Measurements from ENCODE around the gene TMPRSS13.
"Not testable (repeated sequence)": the region's sequence is repeated elsewhere in the genome, so short reads cannot be mapped to it uniquely, and the experiment has no call there.

TMPRSS13 gene

DNA sequence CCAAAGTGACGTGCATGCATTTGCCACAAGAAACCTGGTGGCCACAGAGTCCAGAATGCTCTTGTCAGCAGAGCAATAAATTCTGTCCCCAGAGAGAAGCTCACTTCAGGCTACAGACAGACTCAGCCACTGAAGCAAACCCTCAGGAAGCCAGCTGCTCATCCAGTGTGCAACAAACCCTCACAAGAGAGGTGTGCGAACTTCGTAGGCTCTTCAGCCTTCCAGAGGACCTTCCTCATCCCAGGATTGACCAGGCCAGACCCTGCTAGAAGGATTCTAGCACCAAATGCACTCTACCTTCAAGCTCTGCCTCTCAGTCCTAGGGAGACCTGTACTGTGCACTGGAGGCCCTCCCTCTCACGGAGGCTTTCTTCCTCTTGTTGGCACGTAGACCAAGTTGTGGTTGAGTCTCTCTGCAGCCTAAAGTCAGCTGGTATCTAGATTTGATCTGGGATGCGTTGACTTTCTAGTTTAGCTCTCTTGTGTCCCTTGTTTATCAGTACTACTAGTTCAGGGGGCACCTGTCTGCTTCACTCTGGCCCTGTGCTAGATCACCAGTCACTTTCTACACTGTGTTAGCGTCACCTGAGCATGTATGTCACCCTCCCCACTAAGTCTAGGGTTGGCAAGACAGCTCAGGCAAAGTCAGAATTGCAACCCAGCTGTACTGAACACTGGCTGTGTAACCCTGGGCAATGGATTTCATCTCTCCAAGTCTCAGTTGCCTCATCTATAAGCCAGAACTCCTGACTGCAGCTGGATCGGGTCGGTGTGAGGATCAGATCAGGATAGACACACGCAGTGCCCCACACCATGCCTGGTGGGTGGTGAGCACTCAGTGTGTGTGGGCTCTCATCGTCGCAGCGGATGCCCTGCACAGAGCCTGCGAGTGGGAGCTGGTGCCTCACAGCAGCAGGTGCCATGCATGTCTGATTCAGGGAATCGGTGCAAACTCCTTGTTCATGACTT, 22.1 kb upstream of the TMPRSS13 start:
- no peak for DNase-seq (ENCODE audit: low read depth)

DNA sequence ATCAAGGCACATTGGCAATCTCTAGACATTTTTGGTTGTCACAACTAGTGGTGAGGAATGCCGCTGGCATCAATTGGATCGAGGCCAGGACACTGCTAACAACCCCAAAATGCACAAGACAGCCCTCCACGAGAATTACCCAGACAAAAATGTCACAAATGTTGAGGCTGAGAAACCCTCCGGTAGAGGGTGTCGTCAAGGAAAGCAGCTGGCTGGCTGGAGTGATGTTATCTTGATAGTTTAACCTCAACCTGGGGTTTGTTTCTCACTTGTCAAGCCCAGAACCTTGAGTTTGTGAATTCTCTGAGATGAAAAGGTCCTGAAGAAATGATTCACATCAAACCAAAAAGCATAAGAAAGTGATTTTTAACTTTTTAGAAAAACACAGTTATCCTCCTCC, 21.1 kb upstream of the TMPRSS13 start:
- DNase-seq (ENCODE audit: low read depth) = no peak

DNA sequence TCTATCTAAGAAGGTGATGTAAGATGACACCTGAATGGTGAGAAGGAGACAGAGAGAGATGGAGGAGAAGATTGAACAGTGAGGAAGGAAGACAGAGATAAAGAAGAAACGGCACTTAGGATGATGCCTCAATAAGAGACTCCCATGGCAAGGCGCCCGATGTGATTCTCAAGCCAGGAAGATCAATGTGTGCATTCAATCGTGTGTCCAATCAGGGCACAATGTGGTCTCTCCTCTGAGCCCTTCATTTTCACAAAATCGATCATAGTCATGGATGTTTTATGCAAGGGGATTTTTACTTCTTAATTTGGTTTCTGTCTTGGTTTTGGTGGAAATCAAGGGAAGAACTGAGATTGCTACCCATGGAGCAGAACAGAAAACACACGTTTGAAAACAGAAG, 19.9 kb upstream of the TMPRSS13 start:
- DNase-seq (ENCODE audit: low read depth) = no peak

DNA sequence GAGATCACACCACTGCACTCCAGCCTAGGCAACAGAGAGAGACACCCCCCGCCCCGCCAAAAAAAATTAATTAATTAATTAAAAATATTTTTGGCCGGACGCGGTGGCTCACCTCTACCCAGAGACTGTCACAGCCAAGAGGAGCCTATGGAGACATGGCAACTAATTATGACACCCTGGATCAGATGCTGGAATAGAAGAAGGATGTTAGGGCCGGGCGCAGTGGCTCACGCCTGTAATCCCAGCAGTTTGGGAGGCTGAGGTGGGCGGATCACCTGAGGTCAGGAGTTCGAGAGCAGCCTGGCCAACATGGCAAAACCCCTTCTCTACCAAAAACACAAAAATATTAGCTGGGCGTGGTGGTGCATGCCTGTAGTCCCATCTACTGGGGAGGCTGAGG, 19.3 kb upstream of the TMPRSS13 start:
- not testable (repeated sequence) for DNase-seq (ENCODE audit: low read depth)

DNA sequence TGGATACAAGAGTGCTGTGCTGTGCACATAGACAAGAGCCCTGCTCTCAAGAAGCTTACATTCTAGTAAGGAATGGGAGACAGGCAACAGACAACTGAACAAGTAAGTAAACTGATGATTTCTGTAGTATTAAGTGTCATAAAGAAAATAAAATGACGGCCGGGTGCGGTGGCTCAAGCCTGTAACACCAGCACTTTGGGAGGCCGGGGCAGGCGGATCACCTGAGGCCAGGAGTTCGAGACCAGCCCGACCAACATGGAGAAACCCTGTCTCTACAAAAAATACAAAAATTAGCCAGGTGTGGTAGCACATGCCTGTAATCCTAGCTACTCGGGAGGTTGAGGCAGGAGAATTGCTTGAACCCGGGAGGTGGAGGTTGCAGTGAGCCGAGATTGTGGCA, 18.5 kb upstream of the TMPRSS13 start:
- DNase-seq (ENCODE audit: low read depth) = not testable (repeated sequence)

DNA sequence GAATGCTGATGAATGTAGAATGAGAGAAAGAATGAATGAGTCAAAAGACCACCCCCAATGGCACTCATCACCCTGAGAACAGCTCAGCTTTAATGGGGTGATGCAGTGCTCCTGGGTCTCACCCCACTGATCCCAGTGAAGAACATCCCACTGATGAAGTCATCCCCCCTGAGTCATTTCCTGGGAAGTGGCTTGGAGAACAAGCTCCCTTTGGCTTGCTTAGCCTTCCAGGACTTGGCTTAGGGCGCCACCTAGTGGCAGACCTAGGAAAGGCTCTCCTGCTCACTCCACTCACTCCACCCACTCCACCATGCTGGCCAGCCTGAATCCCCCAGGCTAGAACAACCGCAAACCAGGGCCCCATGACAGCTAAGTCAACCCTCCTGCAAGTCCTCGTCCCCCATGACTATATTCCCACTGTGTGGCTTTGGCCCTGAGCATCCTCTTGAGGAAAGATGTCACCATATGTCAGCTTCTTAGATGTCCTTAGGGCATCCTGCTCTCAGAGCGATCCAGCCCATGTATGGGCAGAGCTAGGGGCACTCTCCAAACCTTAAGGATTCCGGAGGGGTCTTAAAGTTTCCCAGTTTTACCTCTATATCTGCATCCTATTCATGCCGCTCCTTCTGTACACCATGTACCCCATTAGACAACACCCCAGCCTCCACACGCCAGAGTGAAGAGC, 17.8 kb upstream of the TMPRSS13 start:
- peak; percentile 86 for DNase-seq (ENCODE audit: low read depth)

DNA sequence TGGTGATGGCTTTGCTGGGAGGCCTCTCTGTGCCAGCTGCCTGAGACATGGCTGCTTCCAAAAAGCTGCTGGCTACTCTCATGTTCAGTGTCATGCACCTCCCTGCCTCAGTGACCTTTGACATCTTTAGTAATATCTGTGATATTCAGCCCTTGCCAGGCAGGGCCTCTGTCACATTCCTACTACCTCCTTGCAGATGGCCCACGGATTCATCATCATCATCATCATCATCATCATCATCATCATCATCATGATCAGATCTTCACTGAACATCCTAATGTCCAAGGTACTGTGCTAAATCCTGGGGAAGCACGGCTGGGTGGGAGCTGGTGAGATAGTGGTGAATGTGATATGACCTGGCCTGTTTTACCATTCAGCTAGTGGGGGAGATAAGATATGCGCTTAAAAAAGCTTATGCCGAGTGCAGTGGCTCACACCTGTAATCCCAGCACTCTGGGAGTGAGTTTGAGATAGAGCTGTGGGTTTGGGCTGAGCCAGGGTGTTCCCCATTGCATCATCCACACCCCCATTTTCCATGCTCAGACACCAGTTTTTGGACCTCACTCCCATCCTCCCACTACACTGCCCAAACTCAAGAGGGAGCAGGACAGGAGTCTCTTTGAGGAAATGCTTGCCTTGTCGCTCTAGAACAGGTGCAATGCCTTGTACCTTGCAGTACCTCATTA, 17.1 kb upstream of the TMPRSS13 start:
- DNase-seq (ENCODE audit: low read depth) = no peak

DNA sequence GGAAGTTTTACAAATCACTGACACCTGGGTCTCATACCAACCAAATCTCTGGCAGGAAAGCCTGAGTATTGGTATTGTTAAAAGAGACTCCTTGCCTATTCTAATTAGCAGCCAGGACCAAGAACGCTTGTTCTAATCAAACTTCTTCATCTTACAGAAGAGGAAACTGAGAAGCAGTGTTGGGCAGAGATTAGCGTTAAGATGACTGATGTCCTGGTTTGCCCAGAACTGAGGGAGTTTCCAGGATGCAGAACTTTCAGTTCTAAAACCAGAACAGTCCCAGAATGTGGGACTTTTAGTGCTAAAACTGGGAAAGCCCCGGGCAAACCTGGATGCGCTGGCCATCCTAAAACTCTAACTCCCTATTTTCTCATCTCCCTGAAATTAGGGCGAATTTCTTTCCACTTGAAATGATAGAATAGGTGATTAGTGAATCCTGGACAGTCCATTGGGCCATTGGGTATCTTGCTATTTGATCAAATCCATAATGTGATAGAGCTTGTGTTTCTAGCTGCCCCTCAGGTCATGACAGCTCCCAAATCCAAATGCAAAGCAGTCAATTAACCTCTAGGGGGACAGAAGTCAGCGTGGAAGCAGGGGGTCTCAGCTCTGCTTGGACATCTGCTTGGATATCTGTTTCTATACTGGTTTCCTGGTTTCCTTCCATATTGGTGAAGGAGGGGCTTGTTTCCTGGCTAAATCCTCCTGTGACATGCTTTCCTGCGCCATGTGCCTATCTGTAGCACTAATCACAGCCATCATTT, 16.0 kb upstream of the TMPRSS13 start:
- no peak for DNase-seq (ENCODE audit: low read depth)

DNA sequence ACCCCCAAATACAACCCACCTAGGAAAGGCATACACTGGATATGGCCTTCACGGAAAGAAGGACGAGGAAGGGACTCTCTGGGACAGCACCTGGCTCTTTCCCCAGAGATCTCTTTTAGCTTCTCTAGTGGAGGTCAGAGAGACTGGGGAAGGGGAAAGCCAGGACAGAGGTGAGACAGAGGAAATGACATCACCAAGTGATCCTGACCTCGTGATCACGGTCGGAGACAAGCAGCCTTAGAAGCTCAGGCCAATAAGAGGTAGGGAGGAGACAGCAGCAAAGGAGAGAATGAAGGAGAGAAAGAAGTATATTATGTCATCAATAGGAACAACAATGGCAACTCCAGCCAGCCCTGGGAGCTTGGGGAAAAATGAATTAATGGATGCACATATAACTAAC, 15.4 kb upstream of the TMPRSS13 start:
- no peak for DNase-seq (ENCODE audit: low read depth)

DNA sequence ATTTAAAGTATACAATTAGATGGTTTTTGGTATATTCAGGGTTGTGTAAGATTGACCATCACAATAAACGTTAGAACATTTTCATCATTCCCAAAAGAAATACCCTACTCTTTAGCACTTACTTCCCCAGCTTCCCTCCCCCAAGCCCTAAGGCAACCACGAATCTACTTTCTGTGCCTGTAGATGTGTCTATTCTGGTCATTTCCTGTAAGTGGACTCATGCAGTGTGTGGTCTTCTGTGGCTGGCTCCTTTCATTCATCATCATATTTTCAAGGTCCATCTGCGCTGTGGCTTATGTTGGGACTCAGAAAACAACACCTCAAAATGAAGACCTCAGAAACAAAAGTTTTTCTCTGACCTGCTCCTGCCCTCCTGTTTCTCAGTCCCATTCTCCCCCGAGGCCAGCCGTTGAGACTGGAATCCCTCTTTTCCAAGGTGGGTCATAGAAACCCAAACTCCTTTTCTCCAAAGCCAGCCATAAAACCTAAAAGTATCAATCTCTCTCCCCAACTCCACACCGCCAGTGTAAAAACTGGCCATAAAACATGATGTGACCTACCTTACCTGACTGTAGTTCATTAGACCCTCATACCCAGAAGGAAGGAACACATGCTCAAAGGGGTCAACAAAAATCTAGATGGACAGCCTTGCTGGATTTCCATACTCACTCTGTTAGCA, 12.9 kb upstream of the TMPRSS13 start:
- no peak for DNase-seq (ENCODE audit: low read depth)

DNA sequence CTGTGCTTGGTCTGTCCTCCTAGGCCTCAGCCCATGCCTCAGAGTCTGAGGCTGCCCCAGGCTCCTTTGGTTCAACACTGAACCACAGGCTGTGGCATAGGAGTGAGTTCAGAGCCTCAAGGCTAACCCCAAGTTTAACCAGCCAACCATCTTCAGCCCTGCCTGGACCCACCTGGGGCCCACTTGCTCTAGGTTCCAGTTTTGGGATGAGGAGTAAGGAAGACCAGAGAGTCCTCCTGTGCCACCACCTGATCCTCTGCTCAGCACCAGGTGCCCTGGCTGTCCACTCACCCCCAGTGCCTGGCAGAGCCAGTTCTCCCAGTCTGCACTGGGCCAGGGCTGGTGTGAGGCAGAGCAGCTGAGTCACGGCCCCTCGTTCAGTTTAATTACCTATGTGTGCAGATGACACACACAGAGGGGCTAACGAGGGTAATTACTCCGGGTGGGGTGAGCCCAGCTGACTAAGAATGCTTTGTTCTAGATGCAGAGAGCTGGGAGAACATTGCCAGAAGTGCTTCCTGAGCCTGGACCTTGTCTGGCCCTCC, 12.0 kb upstream of the TMPRSS13 start:
- no peak for DNase-seq (ENCODE audit: low read depth)

DNA sequence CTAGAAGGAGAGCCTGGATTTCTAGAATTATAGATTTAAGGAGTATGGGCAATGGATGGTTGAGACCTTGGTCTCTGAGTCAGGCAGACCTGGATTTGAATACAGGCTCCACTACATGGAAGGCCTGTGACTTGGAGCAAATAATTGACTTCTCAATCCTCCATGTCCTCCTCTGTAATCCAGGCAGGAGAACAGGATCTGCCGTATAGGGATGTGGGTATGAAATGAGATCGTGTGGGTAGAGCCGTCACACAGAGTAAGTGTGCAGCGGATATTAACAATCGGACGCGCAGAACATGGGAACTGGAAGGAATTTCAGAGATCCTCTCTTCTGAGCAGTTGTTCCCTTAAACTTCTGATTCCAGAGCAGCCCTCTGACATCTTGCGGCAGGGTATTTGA, 11.5 kb upstream of the TMPRSS13 start:
- no peak for DNase-seq (ENCODE audit: low read depth)

DNA sequence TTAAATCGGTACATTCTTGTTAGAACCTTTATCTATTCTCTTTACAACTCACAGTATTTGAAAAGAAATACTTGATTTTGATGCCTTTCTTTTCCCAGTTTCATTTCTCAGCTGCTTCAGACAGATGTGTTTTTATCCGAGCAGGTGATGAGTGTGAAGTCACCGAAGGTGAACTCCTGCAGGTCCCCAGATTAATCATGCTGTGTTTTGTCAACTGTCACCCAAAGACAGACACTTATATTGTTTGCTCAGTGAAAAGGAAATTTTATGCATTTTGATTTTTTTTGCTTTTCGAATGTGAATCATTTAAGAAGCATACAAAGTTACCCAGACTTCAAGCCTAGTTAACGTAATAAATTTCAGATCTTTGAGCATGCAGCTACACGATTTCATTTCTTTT, 7.8 kb upstream of the TMPRSS13 start:
- no peak for DNase-seq (ENCODE audit: low read depth)

DNA sequence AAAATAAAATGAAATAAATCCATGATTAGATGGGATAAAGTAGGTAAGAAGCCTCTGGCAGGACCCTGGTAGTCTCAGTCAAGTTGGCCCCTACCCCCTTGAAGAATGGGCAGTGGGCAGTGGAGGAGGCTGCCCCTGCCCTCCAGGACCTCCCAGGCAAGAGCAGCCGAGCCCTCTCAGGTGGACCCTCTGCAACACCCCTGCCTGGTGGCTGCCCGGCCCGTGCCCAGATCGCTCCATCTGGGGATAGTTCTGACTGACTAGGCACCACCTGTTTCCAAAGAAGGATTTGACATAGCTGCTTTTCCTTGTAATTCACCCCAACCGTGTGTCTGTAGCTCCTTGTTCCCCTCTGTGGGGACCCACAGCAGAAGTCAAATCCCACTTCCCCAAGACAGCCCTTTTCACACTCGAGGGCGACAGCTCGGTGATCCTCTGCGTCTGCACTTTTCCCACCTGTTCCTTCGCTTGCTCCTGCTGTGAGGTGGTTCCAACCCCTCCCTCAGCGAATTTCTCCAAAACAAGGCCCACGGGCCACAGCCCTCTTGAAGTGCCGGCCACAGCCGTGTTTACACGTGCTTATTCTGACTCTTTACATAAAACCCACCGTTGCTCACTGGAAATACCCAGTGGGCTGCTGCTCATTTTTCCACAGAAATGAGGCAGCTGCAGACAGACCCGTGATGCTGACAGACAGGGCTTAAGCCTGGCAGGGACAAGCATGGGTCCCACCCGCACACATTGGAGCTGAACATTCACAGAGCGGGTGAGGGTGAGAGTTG, 5.5 kb upstream of the TMPRSS13 start:
- no peak for DNase-seq (ENCODE audit: low read depth)

DNA sequence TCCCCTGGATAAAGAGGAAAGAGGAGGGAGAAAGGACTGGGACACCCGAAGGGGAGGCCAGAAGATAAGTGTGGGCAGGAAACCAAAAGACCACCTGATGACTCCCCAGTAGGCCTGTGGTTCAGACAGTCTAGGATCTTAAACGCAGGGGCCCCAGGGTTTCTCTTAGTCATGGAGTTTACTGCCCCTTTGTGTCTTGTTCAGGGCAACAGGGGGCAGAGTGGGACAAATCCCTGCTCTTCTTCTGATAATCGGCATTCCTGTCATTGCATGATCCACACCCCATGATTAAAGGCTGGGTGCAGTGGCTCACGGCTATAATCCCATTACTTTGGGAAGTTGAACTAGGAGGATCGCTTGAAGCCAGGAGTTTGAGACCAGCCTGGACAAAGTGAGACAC, 4.7 kb upstream of the TMPRSS13 start:
- no peak for DNase-seq (ENCODE audit: low read depth)

DNA sequence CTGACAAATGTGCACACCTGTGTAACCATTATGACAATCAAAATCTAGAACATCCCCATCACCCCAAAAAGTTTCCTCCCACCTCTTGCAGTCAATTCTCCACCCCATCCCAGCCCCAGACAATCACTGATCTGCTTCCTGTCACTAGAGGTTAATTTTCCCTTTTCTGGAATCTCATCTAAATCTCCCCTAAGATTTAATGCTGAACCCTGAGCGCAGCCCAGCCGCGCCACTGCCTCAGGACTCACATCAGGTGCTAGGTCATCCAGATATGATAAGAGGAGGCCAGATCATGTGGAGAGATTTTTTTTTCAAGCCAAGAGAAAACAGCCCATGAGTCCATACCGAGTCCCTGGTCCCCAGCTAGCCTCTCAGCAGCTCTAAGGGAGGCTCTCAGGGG, 4.3 kb upstream of the TMPRSS13 start:
- DNase-seq (ENCODE audit: low read depth) = no peak

DNA sequence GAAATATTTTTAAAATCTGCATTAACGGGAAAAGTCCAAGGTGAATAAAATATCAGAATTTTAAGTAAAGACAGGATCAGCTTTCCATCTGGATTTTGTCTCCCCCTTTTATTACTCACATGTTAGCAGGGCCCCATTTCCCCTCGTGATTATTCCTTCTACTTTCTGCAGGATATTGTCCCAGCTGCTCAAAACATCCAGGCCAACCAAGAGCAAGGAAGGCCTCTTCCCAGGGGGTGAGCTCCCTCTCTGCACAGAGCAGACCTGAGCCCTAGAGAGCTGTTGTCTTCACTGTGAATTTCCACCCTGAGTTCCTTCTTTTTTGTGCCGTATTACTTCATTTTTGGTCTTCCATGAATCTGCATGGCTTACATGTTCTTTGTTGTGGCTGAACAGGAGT, 3.7 kb upstream of the TMPRSS13 start:
- no peak for DNase-seq (ENCODE audit: low read depth)

DNA sequence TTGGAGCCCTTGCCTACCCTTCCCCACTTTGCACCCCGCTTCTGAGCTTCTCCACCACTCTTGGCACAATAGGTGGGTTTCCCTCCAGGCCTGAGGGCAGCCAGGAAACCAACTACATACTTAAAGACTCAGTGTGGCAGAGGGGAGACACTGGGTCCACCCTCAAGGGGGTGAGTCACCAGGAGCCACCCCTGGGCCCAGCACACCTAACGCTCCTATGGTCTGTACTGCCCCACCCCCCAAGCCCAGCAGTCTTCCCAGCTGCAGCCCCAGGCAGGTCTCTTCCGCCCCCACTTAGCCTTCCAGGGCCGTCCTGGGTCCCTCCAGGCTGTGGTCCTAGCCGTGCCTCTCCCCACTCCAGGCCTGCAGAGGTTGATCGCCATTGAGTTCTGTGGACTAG, 3.2 kb upstream of the TMPRSS13 start:
- DNase-seq (ENCODE audit: low read depth) = no peak

DNA sequence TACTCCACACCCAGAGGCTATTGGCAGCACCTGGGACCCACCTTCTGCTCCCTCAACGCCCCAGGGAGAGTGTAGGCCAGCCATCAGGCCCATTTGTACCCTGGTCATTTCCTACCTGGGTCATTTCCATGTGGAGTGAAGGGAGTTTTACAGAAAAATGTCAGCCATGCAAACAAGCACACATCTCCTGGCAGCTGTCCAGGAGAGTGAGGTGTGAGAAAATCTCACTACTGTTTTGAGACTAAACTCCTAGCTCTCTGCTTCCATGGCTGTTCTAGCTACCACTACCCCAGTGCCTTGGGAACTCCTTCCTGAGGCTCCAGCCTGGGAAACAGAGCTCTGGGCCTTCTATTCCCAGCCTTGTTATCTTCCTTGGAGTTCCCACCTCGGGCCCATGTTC, 2.8 kb upstream of the TMPRSS13 start:
- DNase-seq (ENCODE audit: low read depth) = no peak

DNA sequence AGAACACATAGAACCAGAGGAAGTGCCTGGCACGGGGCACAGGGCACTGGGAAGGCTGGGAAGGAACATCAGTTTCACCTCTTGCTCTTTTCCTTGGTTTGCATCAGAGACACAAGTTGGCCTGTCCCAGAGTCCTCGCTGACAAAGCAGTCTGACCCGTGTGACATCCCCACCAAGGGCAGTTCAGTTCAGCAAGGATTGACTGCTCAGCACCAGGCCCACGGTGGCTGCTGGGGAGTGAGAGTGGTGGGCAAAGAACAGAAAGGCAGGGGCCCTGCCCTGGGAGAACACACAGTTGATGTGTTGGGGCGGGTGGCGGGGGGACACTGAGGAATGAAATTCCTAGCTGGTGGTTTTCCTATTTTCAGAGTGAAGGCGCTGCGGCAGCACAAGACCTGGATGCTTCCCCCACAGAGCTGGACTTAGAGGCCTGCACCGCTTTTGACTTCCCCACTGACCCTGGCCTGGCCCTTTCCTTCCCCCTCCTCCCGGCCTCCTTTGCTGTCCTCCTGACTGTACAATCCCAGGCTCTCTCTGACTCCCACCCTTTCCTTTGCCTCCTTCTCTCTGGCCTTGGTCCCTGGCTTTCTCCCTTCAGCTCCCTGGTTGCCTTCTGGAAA, 2.2 kb upstream of the TMPRSS13 start:
- DNase-seq (ENCODE audit: low read depth) = no peak
